H54 (cell line): Measurements from ENCODE around the gene RSKR.
"Not testable (repeated sequence)": the region's sequence is repeated elsewhere in the genome, so short reads cannot be mapped to it uniquely, and the experiment has no call there.

Source experiments
- DNase-seq: peaks from one replicate; pipeline ENCODE4 v3.0.0; 2011; ENCODE audit warnings: low spot score, mixed read lengths; ENCODE audit not compliant: insufficient read length
- FAIRE-seq: peaks from 3 replicates; lab custom pipeline; 2011; peaks lifted over from hg19 to GRCh38; lab: Jason Lieb, UNC
- POLR2A ChIP-seq: IDR thresholded peaks from 2 replicates; pipeline ENCODE4 v1.6.1; 2011; ENCODE audit warnings: low read depth, mild to moderate bottlenecking, low read length

Gene RSKR

GRCh38 chr17:28577466-28577824 lies 36.5 kb downstream of the RSKR start:
- DNase-seq (no peak), FAIRE-seq (no peak)
- no peak for TF ChIP-seq POLR2A

GRCh38 chr17:28576758-28577465 lies 37.1 kb downstream of the RSKR start, which contains the start of gene ALDOC:
Gene ALDOC (minus strand): TSS chr17:28576895. CDS start chr17:28575532, 1,363 bp downstream.
- TF ChIP-seq POLR2A, result no peak
- FAIRE-seq, result no peak
- peak; percentile 66 for DNase-seq

GRCh38 chr17:28576016-28576415 lies 38.0 kb downstream of the RSKR start:
- DNase-seq, FAIRE-seq: not testable (repeated sequence)

GRCh38 chr17:28575126-28575795 lies 38.7 kb downstream of the RSKR start:
- FAIRE-seq, result no peak
- no peak for TF ChIP-seq POLR2A

GRCh38 chr17:28574526-28574925 lies 39.5 kb downstream of the RSKR start:
- no peak for DNase-seq
- no peak for FAIRE-seq

More at GRCh38 chr17:28575126-28575795, 38.7 kb downstream of the RSKR start:
- DNase-seq, result no peak

GRCh38 chr17:28573966-28574480 lies 40.0 kb downstream of the RSKR start:
- FAIRE-seq, result no peak
- no peak for DNase-seq
- TF ChIP-seq POLR2A, result no peak

More at GRCh38 chr17:28574526-28574925, 39.5 kb downstream of the RSKR start:
- TF ChIP-seq POLR2A, result no peak

GRCh38 chr17:28573521-28573920 lies 40.5 kb downstream of the RSKR start:
- TF ChIP-seq POLR2A, result no peak
- FAIRE-seq (no peak), DNase-seq (no peak)

GRCh38 chr17:28573040-28573380 lies 41.0 kb downstream of the RSKR start:
- no peak for TF ChIP-seq POLR2A
- no peak for FAIRE-seq
- no peak for DNase-seq

- DNase-seq, result no peak
- no peak for FAIRE-seq
- TF ChIP-seq POLR2A, result no peak
Measured at GRCh38 chr17:28572259-28573039, 41.5 kb downstream of the RSKR start.

- FAIRE-seq, result no peak
- peak; percentile 99 for DNase-seq
- TF ChIP-seq POLR2A, result peak; percentile 92
Measured at GRCh38 chr17:28571361-28572122, 42.4 kb downstream of the RSKR start, which contains the start of gene PIGS. Gene PIGS (minus strand): TSS chr17:28571524. CDS start chr17:28571496, 28 bp downstream.

- no peak for FAIRE-seq
- peak; percentile 54 for DNase-seq
- no peak; the same call in 1 of the 2 replicates for TF ChIP-seq POLR2A
Measured at GRCh38 chr17:28570716-28571360, 43.1 kb downstream of the RSKR start.

- no peak for TF ChIP-seq POLR2A
- DNase-seq, result no peak
- FAIRE-seq, result no peak
Measured at GRCh38 chr17:28569446-28569845, 44.5 kb downstream of the RSKR start.

GRCh38 chr17:28567604-28568003 lies 46.4 kb downstream of the RSKR start:
- DNase-seq (no peak), FAIRE-seq (no peak)
- no peak for TF ChIP-seq POLR2A
